HFF-Myc (cell line): ENCODE data around the gene CRACR2B.
A peak's percentile ranks its signal among the peaks of the same experiment; 100 is the strongest.

Experiments used
- DNase-seq: peaks from one replicate; pipeline ENCODE4 v3.0.0-alpha.2; 2011; ENCODE audit warnings: low read depth; ENCODE audit errors: extremely low read depth
- H3K4me3 ChIP-seq: replicated peaks from 2 replicates; pipeline ENCODE4 v1.5.1; 2011; ENCODE audit warnings: low read depth, mild to moderate bottlenecking, control low read depth, low read length
- TF ChIP-seq, protein P1 (sequence below): IDR thresholded peaks from 2 replicates; pipeline ENCODE4 v1.5.1; 2012; ENCODE audit warnings: mild to moderate bottlenecking, low read depth, low read length, control low read depth; ENCODE audit errors: missing control alignments

CRACR2B gene

DNA sequence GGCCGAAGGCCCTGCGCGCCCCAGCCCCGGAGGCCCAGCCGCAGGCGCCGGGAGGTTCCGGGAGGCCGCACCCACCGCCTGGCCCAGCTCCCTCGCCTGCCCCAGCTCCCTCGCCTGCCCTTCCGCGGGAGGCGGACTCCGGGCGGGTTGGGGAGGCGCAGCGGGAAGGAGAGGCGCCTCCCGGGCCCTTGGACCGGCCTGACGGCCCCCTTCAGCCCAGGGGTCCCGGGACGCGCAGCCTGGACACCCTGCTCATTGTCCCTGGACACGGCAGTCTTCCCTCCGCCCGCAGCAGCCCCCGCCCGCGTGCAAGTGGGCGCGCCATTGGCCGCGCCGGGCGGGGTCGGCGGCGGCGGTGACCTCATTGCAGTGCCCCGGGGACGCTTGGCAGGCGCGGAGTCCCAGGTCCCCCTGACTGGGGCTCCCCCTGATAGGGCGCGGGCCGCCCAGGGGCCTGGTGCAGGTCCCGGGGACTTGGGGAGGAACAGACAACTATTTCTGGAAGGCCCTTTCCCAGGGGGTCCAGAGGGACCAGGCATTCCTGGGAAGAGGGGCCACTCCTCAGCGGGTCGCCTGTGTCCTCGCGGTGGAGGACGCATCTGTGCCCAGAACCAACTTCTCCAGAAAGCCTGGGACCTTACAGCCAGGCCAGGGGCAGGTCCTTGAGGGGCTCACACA is 5.5 kb downstream of the CRACR2B start:
- DNase-seq, result no peak
- H3K4me3 ChIP-seq, result peak overlapping the region; percentile 72
- TF ChIP-seq, protein P1, sequence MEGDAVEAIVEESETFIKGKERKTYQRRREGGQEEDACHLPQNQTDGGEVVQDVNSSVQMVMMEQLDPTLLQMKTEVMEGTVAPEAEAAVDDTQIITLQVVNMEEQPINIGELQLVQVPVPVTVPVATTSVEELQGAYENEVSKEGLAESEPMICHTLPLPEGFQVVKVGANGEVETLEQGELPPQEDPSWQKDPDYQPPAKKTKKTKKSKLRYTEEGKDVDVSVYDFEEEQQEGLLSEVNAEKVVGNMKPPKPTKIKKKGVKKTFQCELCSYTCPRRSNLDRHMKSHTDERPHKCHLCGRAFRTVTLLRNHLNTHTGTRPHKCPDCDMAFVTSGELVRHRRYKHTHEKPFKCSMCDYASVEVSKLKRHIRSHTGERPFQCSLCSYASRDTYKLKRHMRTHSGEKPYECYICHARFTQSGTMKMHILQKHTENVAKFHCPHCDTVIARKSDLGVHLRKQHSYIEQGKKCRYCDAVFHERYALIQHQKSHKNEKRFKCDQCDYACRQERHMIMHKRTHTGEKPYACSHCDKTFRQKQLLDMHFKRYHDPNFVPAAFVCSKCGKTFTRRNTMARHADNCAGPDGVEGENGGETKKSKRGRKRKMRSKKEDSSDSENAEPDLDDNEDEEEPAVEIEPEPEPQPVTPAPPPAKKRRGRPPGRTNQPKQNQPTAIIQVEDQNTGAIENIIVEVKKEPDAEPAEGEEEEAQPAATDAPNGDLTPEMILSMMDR, result no peak

DNA sequence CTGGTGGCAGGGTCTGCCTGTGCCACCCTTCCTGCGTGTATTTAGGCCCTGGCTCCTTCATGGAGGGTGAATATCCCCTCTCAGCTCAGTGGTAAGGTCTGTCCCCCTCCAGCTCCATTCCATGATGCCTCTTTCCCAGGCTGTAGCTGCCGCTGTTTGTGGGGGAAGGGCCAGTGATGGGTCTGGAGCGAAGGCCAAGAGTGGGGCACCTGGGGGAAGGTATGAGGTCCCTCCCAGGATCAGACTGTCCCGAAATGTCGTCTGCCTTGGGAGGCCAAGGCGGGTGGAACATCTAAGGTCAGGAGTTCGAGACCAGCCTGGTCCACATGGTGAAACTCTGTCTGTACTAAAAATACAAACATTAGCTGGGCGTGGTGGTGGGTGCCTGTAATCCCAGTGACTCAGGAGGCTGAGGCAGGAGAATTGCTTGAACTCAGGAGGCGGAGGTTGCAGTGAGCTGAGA is 6.2 kb downstream of the CRACR2B start:
- TF ChIP-seq, protein P1, result no peak
- H3K4me3 ChIP-seq, result peak overlapping the region; percentile 72
- DNase-seq, result no peak

DNA sequence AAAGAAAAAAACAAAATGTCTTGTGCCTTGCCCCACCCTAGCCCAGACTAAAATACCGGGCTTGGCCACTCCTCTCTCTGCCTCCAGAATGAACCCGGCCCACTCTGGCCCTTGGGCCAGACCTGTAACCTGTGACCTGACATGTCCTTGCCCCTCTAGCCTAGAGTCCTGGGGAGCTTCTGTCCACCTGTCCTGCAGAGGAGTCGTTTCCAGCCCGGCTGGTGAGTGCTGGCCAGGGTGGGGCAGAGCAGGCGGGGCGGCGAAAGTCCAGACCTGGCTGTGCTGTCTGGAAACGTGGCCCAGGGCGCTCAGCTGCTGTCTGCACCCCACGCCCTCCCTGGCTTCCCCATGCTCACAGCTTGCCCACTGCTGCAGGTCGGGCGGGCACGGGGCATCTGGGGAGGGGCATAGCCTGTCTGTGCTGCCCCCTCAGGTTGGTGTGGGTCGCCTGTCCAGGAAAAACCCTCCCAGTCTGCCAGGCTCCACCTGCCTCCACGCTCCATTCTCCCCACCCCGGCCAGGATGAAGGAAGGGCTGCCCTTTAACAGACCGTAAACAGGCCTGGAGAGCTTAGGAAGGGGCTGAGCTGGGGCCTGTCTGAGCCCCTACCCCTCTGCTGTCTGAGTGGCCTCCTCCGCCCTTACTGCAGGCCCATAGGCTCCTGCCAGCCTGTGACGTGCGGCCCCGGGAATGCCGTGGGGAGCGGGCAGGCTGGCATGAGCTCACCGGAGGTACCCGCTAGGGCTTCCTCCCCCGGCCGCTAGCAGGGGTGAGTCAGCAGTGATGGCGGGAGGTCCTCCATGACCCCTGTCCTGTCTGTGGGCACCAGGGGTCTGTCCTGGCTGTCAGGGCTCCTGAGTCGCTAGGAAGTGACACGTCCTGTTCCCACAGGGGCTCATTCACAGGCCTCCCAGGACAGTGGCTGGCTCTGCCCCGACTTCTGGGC is 6.9 kb downstream of the CRACR2B start:
- no peak for DNase-seq
- H3K4me3 ChIP-seq, result peak overlapping the region; percentile 72
- TF ChIP-seq, protein P1, result no peak

DNA sequence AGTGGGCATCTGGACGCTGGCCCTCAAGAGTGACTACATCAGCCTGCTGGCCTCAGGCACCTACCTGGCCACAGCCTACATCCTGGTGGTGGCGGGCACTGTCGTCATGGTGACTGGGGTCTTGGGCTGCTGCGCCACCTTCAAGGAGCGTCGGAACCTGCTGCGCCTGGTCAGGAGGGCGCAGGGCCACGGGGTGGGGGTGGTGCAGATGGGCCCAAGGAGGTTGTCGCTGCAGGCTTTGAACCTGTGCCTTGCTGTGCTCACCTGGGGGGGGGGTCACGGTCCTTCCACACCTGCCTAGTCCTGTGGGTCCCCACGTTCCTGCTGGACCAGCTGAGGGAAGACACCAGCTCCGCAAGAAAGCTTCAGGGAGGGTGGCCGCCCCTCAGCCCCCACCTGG is 8.6 kb downstream of the CRACR2B start:
- TF ChIP-seq, protein P1, result no peak

DNA sequence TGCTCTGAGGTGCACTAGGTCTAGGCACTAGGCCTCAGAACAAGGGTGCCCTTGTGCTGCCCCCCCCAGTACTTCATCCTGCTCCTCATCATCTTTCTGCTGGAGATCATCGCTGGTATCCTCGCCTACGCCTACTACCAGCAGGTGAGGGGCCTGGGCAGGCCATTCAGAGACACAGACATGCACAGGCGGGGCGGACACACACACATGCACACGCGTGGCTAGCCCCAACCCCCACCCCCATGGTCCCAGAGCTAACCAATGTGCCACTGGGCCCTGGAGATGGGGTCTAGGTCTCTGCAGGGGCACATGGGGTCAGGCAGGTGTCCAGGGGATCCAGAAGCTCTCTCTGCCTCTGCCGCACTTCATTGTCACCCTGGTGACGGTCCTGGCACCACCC is 9.0 kb downstream of the CRACR2B start:
- TF ChIP-seq, protein P1, result no peak
- DNase-seq, result no peak
- no peak overlapping the region for H3K4me3 ChIP-seq

More for the DNA sequence above, 8.6 kb downstream of the CRACR2B start:
- H3K4me3 ChIP-seq, result no peak overlapping the region
- no peak for DNase-seq

DNA sequence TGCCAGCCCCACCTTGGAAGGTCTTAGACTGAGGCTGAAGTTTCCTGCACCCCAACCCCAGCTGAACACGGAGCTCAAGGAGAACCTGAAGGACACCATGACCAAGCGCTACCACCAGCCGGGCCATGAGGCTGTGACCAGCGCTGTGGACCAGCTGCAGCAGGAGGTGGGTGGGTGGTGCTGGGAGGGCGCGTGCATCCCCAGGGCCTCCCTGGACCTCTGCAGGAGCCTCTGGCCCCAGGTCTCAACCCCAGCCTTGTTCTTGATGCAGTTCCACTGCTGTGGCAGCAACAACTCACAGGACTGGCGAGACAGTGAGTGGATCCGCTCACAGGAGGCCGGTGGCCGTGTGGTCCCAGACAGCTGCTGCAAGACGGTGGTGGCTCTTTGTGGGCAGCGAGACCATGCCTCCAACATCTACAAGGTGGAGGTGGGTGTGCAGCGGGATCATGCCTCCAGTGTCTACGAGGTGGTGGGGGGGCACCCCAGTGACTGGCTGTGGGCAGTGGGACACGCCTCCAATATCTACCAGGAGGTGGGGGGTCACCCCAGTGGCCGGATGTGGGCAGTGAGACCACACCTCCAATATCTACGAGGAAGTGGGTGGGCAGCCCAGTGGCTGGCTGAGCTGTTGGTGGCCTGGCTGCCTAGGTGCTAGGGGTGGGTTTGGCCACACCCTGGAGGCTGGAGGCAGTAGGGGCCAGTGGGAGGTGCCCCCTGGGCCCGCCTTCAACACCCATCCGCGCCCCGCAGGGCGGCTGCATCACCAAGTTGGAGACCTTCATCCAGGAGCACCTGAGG is 9.7 kb downstream of the CRACR2B start:
- no peak overlapping the region for H3K4me3 ChIP-seq
- TF ChIP-seq, protein P1, result no peak
- DNase-seq, result no peak
